Neuronal stem cell (in vitro differentiated cells): Measurements from ENCODE around the gene DNAI4.
"Not testable (repeated sequence)": the region's sequence is repeated elsewhere in the genome, so short reads cannot be mapped to it uniquely, and the experiment has no call there.

Source experiments
- DNase-seq: peaks from one replicate; pipeline ENCODE4 v3.0.0-alpha.2; 2013; ENCODE audit warnings: low spot score
- H2AFZ ChIP-seq: one replicate; pipeline ENCODE4 v1.6.1; 2013; ENCODE audit warnings: mild to moderate bottlenecking, low read length, inconsistent platforms
- H2AK5ac ChIP-seq: 2 replicates; pipeline ENCODE4 v1.6.1; 2013; ENCODE audit warnings: low read depth, mild to moderate bottlenecking, inconsistent platforms, low read length, moderate library complexity, mixed read lengths
- H2BK120ac ChIP-seq: 2 replicates; pipeline ENCODE4 v1.6.1; 2013; ENCODE audit warnings: low read depth, mild to moderate bottlenecking, inconsistent platforms, low read length, moderate library complexity, mixed read lengths
- H2BK12ac ChIP-seq: one replicate; pipeline ENCODE4 v1.6.1; 2013; ENCODE audit warnings: low read length, inconsistent platforms
- H2BK15ac ChIP-seq: 2 replicates; pipeline ENCODE4 v1.6.1; 2013; ENCODE audit warnings: mild to moderate bottlenecking, low read length, inconsistent platforms, mixed read lengths
- H2BK5ac ChIP-seq: one replicate; pipeline ENCODE4 v1.6.1; 2013; ENCODE audit warnings: inconsistent platforms, mild to moderate bottlenecking, low read length, moderate library complexity
- H3K14ac ChIP-seq: one replicate; pipeline ENCODE4 v1.6.1; 2013; ENCODE audit warnings: low read length, inconsistent platforms
- H3K18ac ChIP-seq: 2 replicates; pipeline ENCODE4 v1.6.1; 2013; ENCODE audit warnings: low read length, inconsistent platforms
- H3K23ac ChIP-seq: 2 replicates; pipeline ENCODE4 v1.6.1; 2013; ENCODE audit warnings: low read depth, mild to moderate bottlenecking, mixed read lengths, low read length, inconsistent platforms; ENCODE audit not compliant: poor library complexity
- H3K27ac ChIP-seq: replicated peaks from 3 replicates; pipeline ENCODE4 v1.5.1; 2013; ENCODE audit warnings: low read length, inconsistent platforms
- H3K27me3 ChIP-seq, 3 experiments: 2 replicates each; pipeline ENCODE4 v1.6.1; 2013; ENCODE audit warnings: low read length in 3 of 3, mild to moderate bottlenecking in 2 of 3, inconsistent platforms in 1 of 3, low read depth in 1 of 3, mixed read lengths in 1 of 3, moderate library complexity in 1 of 3; ENCODE audit not compliant: control insufficient read depth in 3 of 3, insufficient read depth in 3 of 3
- H3K36me3 ChIP-seq, 2 donors: replicated peaks in 1 of 2; 2 replicates each; pipeline ENCODE4 v1.6.1; 2013; ENCODE audit warnings: low read length in 2 of 2; ENCODE audit not compliant: control insufficient read depth in 2 of 2, insufficient read depth in 2 of 2
- H3K4ac ChIP-seq: 2 replicates; pipeline ENCODE4 v1.6.1; 2013; ENCODE audit warnings: inconsistent platforms, mild to moderate bottlenecking, low read length, moderate library complexity
- H3K4me1 ChIP-seq, 2 donors: 1 replicate in 1 of 2; 2 replicates in 1 of 2; pipeline ENCODE4 v1.6.1; 2013; ENCODE audit warnings: low read length in 2 of 2, low read depth in 1 of 2; ENCODE audit not compliant: control insufficient read depth in 2 of 2, insufficient read depth in 1 of 2
- H3K4me2 ChIP-seq: one replicate; pipeline ENCODE4 v1.6.1; 2013; ENCODE audit warnings: mild to moderate bottlenecking, low read length, inconsistent platforms; ENCODE audit not compliant: insufficient read depth, poor library complexity, severe bottlenecking
- H3K4me3 ChIP-seq, 2 donors: 2 replicates each; pipeline ENCODE4 v1.5.1; 2013; ENCODE audit warnings: low read length in 2 of 2, mild to moderate bottlenecking in 2 of 2, inconsistent platforms in 1 of 2, moderate library complexity in 1 of 2
- H3K79me1 ChIP-seq: one replicate; pipeline ENCODE4 v1.6.1; 2013; ENCODE audit warnings: low read depth, mild to moderate bottlenecking, inconsistent platforms, low read length, moderate library complexity
- H3K9ac ChIP-seq: one replicate; pipeline ENCODE4 v1.6.1; 2013; ENCODE audit warnings: mild to moderate bottlenecking, low read depth, low read length, inconsistent platforms; ENCODE audit not compliant: poor library complexity
- H3K9me3 ChIP-seq, 2 donors: replicated peaks in 1 of 2; 2 replicates each; pipeline versions ENCODE3 to v1.6.1; 2013; ENCODE audit warnings: low read length in 2 of 2, mild to moderate bottlenecking in 2 of 2, inconsistent platforms in 1 of 2, low read depth in 1 of 2, mixed read lengths in 1 of 2, moderate library complexity in 1 of 2; ENCODE audit not compliant: control insufficient read depth in 2 of 2, insufficient read depth in 1 of 2
- H4K8ac ChIP-seq: one replicate; pipeline ENCODE4 v1.6.1; 2013; ENCODE audit warnings: low read depth, mild to moderate bottlenecking, inconsistent platforms, low read length, moderate library complexity
- H4K91ac ChIP-seq: one replicate; pipeline ENCODE4 v1.6.1; 2013; ENCODE audit warnings: low read length, low read depth, mild to moderate bottlenecking, inconsistent platforms; ENCODE audit not compliant: poor library complexity
- WGBS, 2 donors: extraction: QIAGEN DNeasy Blood & Tissue Kit; methylation state at CpG; one replicate each; pipeline ENCODE4 v1.1.7; 2013; ENCODE audit warnings: missing lambda C conversion rate in 2 of 2, mixed read lengths in 1 of 2; ENCODE audit not compliant: insufficient read length in 2 of 2, insufficient replicate concordance in 1 of 2; ENCODE audit errors: extremely low coverage in 2 of 2; 5-methylcytosine and 5-hydroxymethylcytosine counted together

Gene DNAI4

GRCh38 chr1:66889030-66889429 is 35.6 kb downstream of the DNAI4 start:
- Histone ChIP-seq H3K36me3 (no peaks in the 10 kb centered on the region), H3K27me3 (no peaks in the 10 kb centered on the region), H3K18ac (no peak overlapping the region), H3K79me1 (no peaks in the 10 kb centered on the region), H2AFZ (no peak overlapping the region), H3K4me2 (no peak overlapping the region), H3K9me3 (no peaks in the 10 kb centered on the region), H3K4me1 (no peaks in the 10 kb centered on the region), H4K91ac (no peak overlapping the region), H2BK120ac (no peak overlapping the region), H3K23ac (no peak overlapping the region), H4K8ac (no peak overlapping the region), H3K14ac (no peak overlapping the region), H3K4me3 (no peak overlapping the region), H2BK15ac (no peak overlapping the region), H2AK5ac (no peak overlapping the region), H2BK12ac (no peak overlapping the region), H3K27ac (no peak overlapping the region), H3K9ac (no peak overlapping the region), H2BK5ac (no peak overlapping the region), H3K4ac (no peak overlapping the region)
- DNase-seq: no peak
- WGBS, 2 donors: no CpG with 5 or more reads among the region's 1 CpG

- no peak overlapping the region for H2BK15ac ChIP-seq
- H2BK120ac ChIP-seq: no peak overlapping the region
- H2AFZ ChIP-seq: no peak overlapping the region
- no peak overlapping the region for H3K4me3 ChIP-seq
- no peak overlapping the region for H4K91ac ChIP-seq
- no peak overlapping the region for H3K14ac ChIP-seq
- H2BK5ac ChIP-seq: no peak overlapping the region
- H3K4ac ChIP-seq: no peak overlapping the region
- H4K8ac ChIP-seq: no peak overlapping the region
- no peak overlapping the region for H3K9ac ChIP-seq
- DNase-seq: no peak
- H2BK12ac ChIP-seq: no peak overlapping the region
- no peak overlapping the region for H3K18ac ChIP-seq
- H3K27me3 ChIP-seq: no peaks in the 10 kb centered on the region
- H3K36me3 ChIP-seq: no peaks in the 10 kb centered on the region
- H3K4me1 ChIP-seq: no peaks in the 10 kb centered on the region
- no peak overlapping the region for H3K4me2 ChIP-seq
- H2AK5ac ChIP-seq: no peak overlapping the region
- H3K79me1 ChIP-seq: no peaks in the 10 kb centered on the region
- H3K9me3 ChIP-seq: no peaks in the 10 kb centered on the region
- H3K23ac ChIP-seq: no peak overlapping the region
- no CpG with 5 or more reads among the region's 1 CpG for WGBS, 2 donors
- no peak overlapping the region for H3K27ac ChIP-seq
Observed at GRCh38 chr1:66876664-66877063, 48.0 kb downstream of the DNAI4 start.

GRCh38 chr1:66873111-66873510 is 51.5 kb downstream of the DNAI4 start:
- no peaks in the 10 kb centered on the region for H3K27me3 ChIP-seq
- no peak overlapping the region for H3K4me2 ChIP-seq
- DNase-seq: no peak
- H2BK5ac ChIP-seq: no peak overlapping the region
- no CpG with 5 or more reads among the region's 5 CpGs for WGBS, 2 donors
- H4K8ac ChIP-seq: no peak overlapping the region
- no peaks in the 10 kb centered on the region for H3K9me3 ChIP-seq
- H3K18ac ChIP-seq: no peak overlapping the region
- no peaks in the 10 kb centered on the region for H3K79me1 ChIP-seq
- H3K27ac ChIP-seq: no peak overlapping the region
- no peak overlapping the region for H2AFZ ChIP-seq
- H3K4ac ChIP-seq: no peak overlapping the region
- H2BK15ac ChIP-seq: no peak overlapping the region
- no peak overlapping the region for H3K9ac ChIP-seq
- no peak overlapping the region for H2BK12ac ChIP-seq
- no peak overlapping the region for H2AK5ac ChIP-seq
- H3K4me1 ChIP-seq: no peaks in the 10 kb centered on the region
- no peak overlapping the region for H3K23ac ChIP-seq
- H3K4me3 ChIP-seq: no peak overlapping the region
- H3K14ac ChIP-seq: no peak overlapping the region
- H3K36me3 ChIP-seq: no peaks in the 10 kb centered on the region
- no peak overlapping the region for H4K91ac ChIP-seq
- no peak overlapping the region for H2BK120ac ChIP-seq

- not testable (repeated sequence) for H2BK12ac ChIP-seq, H3K36me3 ChIP-seq, DNase-seq, H3K23ac ChIP-seq, H2BK15ac ChIP-seq, H3K4me1 ChIP-seq, H3K79me1 ChIP-seq, H2AFZ ChIP-seq, H4K91ac ChIP-seq, H3K4me2 ChIP-seq, H2AK5ac ChIP-seq, H3K4ac ChIP-seq, H3K18ac ChIP-seq, H3K4me3 ChIP-seq, H3K9ac ChIP-seq, H3K9me3 ChIP-seq, H3K14ac ChIP-seq, H4K8ac ChIP-seq, H3K27ac ChIP-seq, H2BK5ac ChIP-seq, H3K27me3 ChIP-seq, H2BK120ac ChIP-seq
- no CpG with 5 or more reads among the region's 7 CpGs for WGBS, 2 donors
Observed at GRCh38 chr1:66872024-66872423, 52.6 kb downstream of the DNAI4 start.
